Middle frontal gyrus (tissue), 1 donor: ENCODE measurements around the gene SLC25A48.

Experiments
- DNase-seq: peaks from one replicate; pipeline ENCODE4 v3.0.0-alpha.2; 2015; ENCODE audit warnings: low spot score; ENCODE audit errors: extremely low spot score

SLC25A48 gene

GRCh38 chr5:135834639-135835529 is at the start of gene SLC25A48:
SLC25A48 (plus strand) TSS chr5:135834663; CDS start chr5:135834848, 185 bp downstream.
- DNase-seq: no peak

- no peak for DNase-seq
These were observed 33.8 kb upstream of the SLC25A48 start for GRCh38 chr5:135800656-135801055.

- no peak for DNase-seq
These were observed 24.1 kb upstream of the SLC25A48 start for GRCh38 chr5:135810188-135810943.

- DNase-seq: no peak
These were observed 23.5 kb upstream of the SLC25A48 start for GRCh38 chr5:135811007-135811406.

- DNase-seq: no peak
These were observed 20.7 kb upstream of the SLC25A48 start for GRCh38 chr5:135813758-135814157.

- no peak for DNase-seq
These were observed 20.1 kb upstream of the SLC25A48 start for GRCh38 chr5:135814316-135814715.

GRCh38 chr5:135814812-135815211 is 19.7 kb upstream of the SLC25A48 start:
- DNase-seq: no peak

- no peak for DNase-seq
These were observed 13.2 kb upstream of the SLC25A48 start for GRCh38 chr5:135821061-135821801.

- DNase-seq: no peak
These were observed 12.7 kb upstream of the SLC25A48 start for GRCh38 chr5:135821802-135822201.

- no peak for DNase-seq
These were observed 12.2 kb upstream of the SLC25A48 start for GRCh38 chr5:135822286-135822685.

GRCh38 chr5:135822959-135823358 is 11.5 kb upstream of the SLC25A48 start:
- DNase-seq: no peak

GRCh38 chr5:135823881-135824280 is 10.6 kb upstream of the SLC25A48 start:
- no peak for DNase-seq

- no peak for DNase-seq
These were observed 9.9 kb upstream of the SLC25A48 start for GRCh38 chr5:135824541-135825041.

- DNase-seq: no peak
These were observed 8.9 kb upstream of the SLC25A48 start for GRCh38 chr5:135825373-135826220.

GRCh38 chr5:135826221-135826525 is 8.3 kb upstream of the SLC25A48 start:
- DNase-seq: no peak

- DNase-seq: no peak
These were observed 7.3 kb upstream of the SLC25A48 start for GRCh38 chr5:135826994-135827671.

- DNase-seq: no peak
These were observed 6.3 kb upstream of the SLC25A48 start for GRCh38 chr5:135827965-135828781.

GRCh38 chr5:135828782-135829127 is 5.7 kb upstream of the SLC25A48 start:
- no peak for DNase-seq

GRCh38 chr5:135829179-135829578 is 5.3 kb upstream of the SLC25A48 start:
- DNase-seq: no peak
